ENCODE data around the gene STARD3.

Gene STARD3

DNA sequence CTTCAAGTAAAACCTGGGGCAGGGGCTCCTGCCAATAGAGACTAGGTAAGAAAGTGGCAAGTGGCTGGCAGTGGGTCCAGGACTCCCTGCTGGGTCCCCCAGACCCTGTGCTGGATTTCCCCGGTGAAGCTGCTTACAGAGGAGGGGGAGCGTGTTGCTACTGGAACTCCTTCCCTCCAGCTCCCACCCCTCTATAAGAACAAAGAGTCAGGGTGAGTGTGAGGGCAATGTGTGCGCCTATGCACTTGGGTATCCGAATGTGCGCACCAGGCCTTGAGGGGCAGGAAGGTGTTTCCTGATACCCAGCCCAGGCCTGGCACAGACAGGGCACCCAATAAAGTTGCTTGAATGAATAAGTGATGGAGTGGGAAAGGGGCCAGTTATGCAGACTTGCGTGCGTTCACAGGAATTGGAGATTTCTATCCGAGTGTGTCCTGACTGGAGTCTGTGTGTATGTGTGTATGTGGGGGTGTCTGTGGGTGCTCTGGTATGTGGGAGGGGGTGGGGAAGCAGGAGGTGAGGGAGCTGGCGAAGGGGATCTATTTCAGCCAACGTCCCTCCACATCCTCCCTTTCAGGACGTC, 40.9 kb upstream of the STARD3 start:
- TF ChIP-seq, protein P1, sequence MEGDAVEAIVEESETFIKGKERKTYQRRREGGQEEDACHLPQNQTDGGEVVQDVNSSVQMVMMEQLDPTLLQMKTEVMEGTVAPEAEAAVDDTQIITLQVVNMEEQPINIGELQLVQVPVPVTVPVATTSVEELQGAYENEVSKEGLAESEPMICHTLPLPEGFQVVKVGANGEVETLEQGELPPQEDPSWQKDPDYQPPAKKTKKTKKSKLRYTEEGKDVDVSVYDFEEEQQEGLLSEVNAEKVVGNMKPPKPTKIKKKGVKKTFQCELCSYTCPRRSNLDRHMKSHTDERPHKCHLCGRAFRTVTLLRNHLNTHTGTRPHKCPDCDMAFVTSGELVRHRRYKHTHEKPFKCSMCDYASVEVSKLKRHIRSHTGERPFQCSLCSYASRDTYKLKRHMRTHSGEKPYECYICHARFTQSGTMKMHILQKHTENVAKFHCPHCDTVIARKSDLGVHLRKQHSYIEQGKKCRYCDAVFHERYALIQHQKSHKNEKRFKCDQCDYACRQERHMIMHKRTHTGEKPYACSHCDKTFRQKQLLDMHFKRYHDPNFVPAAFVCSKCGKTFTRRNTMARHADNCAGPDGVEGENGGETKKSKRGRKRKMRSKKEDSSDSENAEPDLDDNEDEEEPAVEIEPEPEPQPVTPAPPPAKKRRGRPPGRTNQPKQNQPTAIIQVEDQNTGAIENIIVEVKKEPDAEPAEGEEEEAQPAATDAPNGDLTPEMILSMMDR (IDR thresholded peaks at IDR 0.05; ENCODE audit: poor library complexity, severe bottlenecking) = no peak
- Histone ChIP-seq H3K27ac (ENCODE audit: poor library complexity, severe bottlenecking) (no peak overlapping the region), H3K4me1 (ENCODE audit: insufficient read depth, poor library complexity, severe bottlenecking) (no peaks in the 10 kb centered on the region), H3K27me3 (ENCODE audit: insufficient read depth, poor library complexity, severe bottlenecking) (peaks cover 69% of the 10 kb centered on the region), H3K4me3 (ENCODE audit: severe bottlenecking) (no peak overlapping the region), H3K36me3 (ENCODE audit: low read depth) (no peaks in the 10 kb centered on the region), H3K9me3 (ENCODE audit: severe bottlenecking) (no peaks in the 10 kb centered on the region)
- DNase-seq (ENCODE audit: low spot score) (no peak), ATAC-seq (ENCODE audit: low read depth) (no peak)

DNA sequence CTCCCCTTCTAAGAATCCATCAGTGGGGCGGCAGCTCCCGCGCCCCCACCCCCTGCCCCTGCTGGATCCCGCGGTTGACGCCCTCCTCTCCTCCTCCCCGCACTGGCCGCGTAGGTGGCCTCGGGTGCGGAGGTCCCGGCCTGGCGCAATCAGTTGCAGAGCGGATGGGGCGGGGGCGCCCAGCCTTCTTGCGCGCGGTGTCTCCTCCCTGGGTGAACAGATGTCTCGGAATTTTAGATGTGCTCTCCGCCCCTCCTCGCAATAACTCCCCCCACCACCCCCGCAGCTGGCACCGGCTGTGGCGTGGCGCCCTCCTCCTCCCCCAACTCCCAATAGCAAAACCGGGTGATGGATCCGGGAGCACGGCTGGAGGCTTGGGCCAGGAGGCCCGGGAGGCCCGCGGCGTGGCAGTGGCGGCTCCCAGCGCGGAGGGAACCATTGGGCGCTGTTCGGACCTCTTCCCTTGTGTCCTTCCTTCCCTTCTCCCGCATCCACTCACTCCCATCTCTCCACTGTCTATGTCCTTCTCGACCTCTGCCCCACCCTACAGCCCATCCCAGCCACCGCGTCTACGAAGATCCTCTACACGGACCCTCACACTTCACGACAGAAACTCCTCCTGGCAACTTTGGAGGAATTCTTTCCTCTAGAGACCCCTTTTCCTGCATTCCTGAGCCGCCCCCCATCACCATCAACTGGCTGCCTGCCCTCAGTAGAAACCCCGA, 40.2 kb upstream of the STARD3 start:
- Histone ChIP-seq H3K36me3 (ENCODE audit: low read depth) (no peaks in the 10 kb centered on the region), H3K27me3 (ENCODE audit: insufficient read depth, poor library complexity, severe bottlenecking) (peaks cover 76% of the 10 kb centered on the region), H3K4me3 (ENCODE audit: severe bottlenecking) (no peak overlapping the region), H3K9me3 (ENCODE audit: severe bottlenecking) (no peaks in the 10 kb centered on the region), H3K27ac (ENCODE audit: poor library complexity, severe bottlenecking) (no peak overlapping the region), H3K4me1 (ENCODE audit: insufficient read depth, poor library complexity, severe bottlenecking) (no peaks in the 10 kb centered on the region)
- ATAC-seq (ENCODE audit: low read depth) = no peak; the same call in 2 of the 3 replicates
- TF ChIP-seq, protein P1 (IDR thresholded peaks at IDR 0.05; ENCODE audit: poor library complexity, severe bottlenecking) = no peak
- DNase-seq (ENCODE audit: low spot score) = no peak

DNA sequence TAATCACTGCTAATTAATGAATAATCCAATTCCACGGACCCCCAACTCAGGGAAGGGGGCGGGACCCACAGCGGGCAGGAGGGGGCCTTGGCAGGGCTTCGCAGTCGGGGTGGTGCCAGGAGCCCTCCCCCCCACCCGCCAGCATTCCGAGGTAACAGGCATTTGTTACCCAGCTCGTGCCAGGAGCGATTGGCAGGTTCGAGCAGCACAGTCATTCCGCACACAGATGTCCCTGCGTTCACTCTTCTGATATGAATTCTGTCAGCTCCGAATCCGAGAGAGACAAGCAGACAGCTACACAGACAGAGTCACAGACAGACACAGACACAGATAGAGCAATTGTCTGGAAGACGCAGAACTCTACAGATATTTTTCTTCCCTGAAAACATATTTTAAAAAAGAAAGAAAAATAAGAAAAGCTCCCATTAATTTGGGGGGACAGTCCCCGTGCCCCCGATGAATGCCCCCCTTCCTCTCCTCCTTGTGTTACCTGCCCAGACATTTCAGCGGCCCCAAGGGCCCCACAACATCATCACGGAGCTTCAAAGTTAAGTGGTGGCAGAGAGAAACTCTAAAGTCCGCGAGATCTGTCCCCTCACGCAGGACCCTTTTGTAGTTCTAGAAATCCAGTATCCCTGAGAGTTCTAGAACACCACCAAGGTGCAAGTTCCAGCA, 39.4 kb upstream of the STARD3 start:
- TF ChIP-seq, protein P1 (IDR thresholded peaks at IDR 0.05; ENCODE audit: poor library complexity, severe bottlenecking) = no peak
- DNase-seq (ENCODE audit: low spot score) = no peak
- no peak overlapping the region for H3K4me3 ChIP-seq (ENCODE audit: severe bottlenecking)

GRCh38 chr17:39598047-39598481, 38.9 kb upstream of the STARD3 start:
- TF ChIP-seq, protein P1 (IDR thresholded peaks at IDR 0.05; ENCODE audit: poor library complexity, severe bottlenecking) = no peak
- no peaks in the 10 kb centered on the region for H3K9me3 ChIP-seq (ENCODE audit: severe bottlenecking)
- H3K4me3 ChIP-seq (ENCODE audit: severe bottlenecking) = no peak overlapping the region
- peaks cover 89% of the 10 kb centered on the region for H3K27me3 ChIP-seq (ENCODE audit: insufficient read depth, poor library complexity, severe bottlenecking)
- no peaks in the 10 kb centered on the region for H3K36me3 ChIP-seq (ENCODE audit: low read depth)
- DNase-seq (ENCODE audit: low spot score) (no peak), ATAC-seq (ENCODE audit: low read depth) (no peak)
- no peak overlapping the region for H3K27ac ChIP-seq (ENCODE audit: poor library complexity, severe bottlenecking)
- H3K4me1 ChIP-seq (ENCODE audit: insufficient read depth, poor library complexity, severe bottlenecking) = peaks cover 1% of the 10 kb centered on the region

More for the DNA sequence above, 39.4 kb upstream of the STARD3 start:
- no peak for ATAC-seq (ENCODE audit: low read depth)
- Histone ChIP-seq H3K36me3 (ENCODE audit: low read depth) (no peaks in the 10 kb centered on the region), H3K4me1 (ENCODE audit: insufficient read depth, poor library complexity, severe bottlenecking) (no peaks in the 10 kb centered on the region), H3K27me3 (ENCODE audit: insufficient read depth, poor library complexity, severe bottlenecking) (peaks cover 84% of the 10 kb centered on the region), H3K27ac (ENCODE audit: poor library complexity, severe bottlenecking) (no peak overlapping the region), H3K9me3 (ENCODE audit: severe bottlenecking) (no peaks in the 10 kb centered on the region)

Measured in RWPE2 (cell line).